NOMO-1 treated with dmso at 0.1 percent for 144 hours (cell line): ENCODE data around the gene CALD1.

ENCODE experiments used
- DNase-seq: peaks from one replicate; lab custom pipeline; 2025; ENCODE audit not compliant: unreplicated experiment; lab: John Stamatoyannopoulos, UW

CALD1 gene

DNA sequence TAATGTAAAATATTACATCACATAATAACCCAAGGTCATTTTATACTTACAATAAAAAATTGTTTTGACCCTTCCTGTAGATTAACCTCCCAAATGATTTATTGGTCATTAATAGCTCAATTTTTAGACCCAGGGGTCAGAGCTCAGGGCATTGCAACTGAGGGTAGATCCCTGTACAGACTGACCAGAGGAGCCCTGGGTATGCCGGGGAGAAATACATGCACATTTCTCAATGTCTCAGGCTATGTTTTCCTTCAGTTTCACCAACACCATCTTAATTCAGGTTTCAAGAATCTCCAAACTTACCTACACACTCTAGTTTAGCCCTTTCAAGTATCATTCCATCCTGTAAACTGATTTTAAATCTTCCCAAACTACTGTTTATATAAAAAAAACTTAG is 46.2 kb downstream of the CALD1 start:
- DNase-seq: no peak

DNA sequence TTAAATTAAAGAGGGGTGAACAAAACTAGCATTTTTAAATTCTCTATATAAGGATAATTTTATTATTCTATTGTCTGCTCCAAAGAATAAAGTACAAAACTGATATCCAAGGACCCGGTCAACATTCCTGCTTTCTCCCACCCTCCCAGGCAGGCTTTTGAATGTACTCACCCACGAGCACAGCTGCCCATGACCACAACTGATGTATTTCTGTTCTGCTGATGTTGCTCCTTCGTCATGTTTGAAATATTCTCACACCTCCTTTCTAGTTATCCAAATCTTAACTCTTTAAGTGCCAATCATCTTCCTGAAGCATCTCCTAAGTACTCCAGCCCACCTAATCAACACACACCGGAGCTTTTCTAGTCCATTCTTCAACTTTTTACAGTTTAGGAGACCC is 46.7 kb downstream of the CALD1 start:
- DNase-seq: no peak

DNA sequence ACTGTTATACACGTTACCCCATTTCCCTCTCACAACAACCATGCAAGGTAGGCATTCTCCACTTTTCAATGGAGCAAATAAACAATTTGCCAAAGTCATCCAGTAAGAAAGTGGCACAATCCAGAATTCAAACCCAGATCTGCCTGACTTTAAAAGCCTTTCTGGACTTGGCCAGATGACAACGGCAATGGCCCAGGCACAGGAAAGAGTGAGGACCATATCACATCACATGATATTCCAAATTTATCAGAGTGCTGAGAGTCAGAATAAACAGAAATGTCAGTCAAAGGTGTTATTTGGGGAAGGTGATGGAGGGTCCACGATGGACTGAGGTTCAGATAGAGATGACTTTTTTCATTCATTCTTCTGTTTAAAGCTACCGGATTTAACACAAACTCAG is 48.0 kb downstream of the CALD1 start:
- DNase-seq: no peak

DNA sequence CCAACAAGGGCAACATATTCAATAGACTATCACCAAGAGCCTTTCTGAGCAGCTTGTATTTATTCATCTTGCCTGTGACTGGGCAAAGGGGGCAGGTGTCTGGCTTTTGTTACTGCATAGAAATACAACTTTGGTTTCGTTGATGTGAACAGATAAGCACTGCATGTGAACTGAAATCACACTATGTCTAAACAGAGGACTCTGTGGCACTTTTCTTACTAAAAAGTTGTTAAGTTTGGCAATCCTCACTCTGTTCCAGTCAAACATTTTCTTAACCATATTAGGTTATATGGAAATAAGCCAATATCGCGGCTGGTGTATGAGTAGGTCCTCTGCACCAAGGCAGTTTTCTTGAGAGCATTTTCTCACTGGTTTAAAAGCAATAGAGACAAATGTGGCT is 48.5 kb downstream of the CALD1 start:
- DNase-seq: no peak

DNA sequence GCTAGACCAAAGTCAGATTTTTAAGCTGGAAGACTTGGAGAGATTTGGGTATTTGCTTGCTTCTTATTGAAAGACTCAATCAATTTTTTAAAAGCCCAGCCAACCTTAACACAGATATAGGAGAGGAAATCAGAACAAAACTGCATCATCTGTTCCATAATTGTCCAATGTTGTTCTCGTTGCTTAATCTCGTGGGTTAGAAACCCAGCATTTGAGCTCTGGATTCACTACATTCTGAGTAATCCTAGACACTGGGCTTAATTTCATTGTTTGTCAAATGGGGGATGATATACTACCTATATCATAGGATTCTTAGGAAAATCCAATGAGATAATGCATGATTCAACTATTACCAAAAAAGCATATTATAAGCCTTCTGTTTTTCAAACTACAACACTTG is 48.9 kb downstream of the CALD1 start:
- no peak for DNase-seq

DNA sequence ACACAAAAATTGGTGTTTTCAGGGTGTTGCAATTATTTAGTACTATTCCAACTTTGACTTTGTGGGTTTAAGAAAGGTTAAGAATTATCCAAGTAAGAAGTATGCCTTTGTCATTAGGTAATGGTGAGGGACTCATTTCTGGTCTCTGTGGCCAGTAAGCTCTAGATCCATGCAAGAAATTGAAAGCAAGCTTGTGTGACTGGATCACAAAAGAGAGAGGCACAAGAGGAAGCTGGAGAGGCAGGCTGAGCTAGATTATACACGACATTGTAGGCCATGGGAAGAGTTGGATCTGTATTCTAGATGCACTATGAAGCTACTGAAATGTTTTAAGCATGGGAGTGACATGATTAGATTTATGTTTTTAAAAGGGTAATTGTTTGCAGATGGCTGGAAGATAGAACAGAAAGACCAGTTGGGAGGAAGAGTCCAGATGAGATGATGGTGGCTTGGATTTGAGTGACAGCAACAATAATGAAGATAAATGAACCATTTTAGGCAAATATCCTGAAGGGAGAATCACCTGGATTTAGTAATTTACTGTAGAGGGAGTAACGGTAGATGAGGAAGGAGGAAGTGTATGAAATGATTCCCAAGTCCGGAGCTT is 50.0 kb downstream of the CALD1 start:
- no peak for DNase-seq

DNA sequence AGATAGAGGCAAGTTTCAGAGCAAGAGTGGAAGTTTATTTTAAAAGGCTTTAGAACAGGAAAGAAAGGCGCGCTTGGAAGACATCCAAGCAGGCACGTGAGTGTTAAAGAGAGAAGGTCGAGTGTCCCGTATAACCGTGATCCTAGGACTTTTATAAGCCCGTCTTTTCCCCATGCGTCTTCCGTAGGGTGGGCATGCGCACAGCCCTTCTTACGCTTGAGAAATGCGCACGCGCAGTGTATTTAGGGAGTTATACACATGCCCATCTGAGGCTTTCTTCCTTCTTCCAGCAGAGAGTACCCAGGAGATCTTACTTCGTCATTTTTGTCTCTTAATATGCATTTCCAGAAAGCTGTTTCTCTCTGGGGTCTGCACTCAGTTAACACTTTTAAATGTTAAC is 52.4 kb downstream of the CALD1 start:
- DNase-seq: no peak

DNA sequence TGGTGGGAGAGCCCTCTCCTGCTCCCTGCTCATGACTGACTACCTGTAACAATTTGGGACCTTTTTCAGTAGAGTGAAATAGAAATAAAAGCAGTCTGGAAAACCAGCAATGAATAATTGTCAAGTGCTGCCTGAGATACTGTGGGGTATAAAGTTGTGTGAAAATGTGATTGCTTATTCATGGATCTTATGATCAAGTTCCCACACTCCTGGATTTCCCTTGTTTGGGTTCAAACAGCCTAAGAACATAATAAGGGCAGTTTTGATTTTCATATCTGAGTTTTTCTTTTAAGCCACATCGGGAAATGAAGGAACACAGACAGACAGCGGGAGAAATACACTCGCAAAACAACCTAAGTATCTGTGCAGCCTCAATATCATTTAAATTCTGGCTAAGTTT is 52.9 kb downstream of the CALD1 start:
- DNase-seq: no peak

DNA sequence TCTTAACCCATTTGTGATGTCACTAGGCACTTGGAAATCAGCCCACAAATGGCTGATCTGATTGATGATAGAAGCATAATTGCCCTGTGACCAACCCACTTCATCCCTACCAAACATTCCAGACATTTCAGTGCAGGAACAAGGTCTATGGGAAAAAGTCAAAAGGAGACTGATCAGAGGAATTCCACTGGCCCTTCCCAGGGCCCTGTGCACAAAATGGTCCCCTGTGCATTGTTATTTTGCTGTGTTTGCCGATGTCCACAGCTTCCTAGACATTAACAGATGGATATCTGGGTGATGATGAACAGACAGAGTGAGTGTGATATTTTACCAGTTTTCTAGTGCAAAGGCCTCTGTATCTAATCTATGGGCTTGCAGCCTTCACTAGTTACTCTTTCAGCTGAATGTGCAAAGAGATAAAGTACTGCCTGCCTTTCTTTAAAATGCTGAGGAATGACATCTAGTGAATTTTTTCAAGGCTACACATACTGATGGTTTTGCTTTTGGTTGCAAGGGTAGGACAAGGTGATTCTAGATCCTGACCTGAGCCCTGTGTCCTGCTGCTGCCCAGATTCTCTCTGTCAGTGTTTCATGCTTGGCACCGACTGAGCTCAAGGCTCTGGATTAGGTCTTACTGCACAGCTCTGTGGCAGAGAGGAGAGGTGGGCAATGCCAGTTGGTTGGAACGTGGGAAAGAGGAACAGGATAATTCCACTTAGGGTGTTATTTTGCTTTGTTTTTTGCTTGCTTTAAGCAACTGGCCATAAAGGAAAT is 55.4 kb downstream of the CALD1 start:
- no peak for DNase-seq

DNA sequence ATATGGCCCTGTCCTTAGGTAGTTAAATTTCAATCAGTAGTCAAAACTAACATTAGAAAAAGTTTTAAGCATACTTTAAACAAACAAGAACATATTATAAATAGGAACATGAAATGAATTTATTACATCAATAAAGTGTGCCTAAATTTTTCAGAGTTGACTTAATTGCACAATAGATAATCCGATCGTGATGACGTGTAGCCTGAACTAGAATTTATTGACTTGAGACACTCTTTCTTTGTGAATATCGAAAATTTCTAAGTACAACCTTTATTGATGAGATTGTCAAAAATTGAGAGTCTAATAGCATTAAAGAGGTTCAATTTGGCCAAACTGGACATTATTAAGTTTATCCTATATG is 56.0 kb downstream of the CALD1 start:
- DNase-seq: no peak

DNA sequence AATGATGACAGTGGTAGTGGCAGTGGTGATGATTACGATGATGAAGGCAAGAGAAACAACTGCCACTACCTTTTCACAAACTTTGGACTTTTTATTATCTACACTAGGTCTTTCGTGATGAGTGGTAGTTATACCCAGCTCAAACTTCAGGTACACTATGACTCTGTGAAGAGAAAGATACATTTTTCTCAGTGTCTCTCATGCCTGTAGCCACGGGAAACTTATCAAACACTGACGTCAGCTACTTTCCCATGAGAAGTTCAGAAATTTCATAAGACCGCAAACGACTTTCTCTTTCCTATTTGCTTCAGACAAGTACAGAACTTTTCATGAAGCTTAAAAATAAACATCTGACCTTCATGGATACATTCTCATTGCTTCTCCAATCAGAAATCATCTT is 57.0 kb downstream of the CALD1 start:
- no peak for DNase-seq

DNA sequence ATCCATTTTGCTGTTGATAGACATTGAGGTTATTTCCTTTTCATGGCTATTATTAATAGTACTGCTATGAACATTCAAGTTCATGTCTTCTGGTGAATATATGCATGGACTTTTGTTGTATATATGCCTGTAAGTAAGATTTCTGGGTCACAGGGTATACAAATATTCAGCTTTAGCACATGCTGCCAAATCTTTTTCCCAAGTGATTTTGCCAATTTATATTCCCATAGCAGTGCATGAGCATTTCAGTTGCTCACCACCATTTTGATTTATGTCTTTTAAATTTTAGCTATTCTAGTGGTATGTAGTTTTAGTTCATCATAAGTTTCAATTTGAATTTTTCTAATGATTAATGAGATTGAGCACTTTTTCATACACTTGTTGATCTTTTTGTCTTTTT is 59.9 kb downstream of the CALD1 start:
- DNase-seq: no peak

DNA sequence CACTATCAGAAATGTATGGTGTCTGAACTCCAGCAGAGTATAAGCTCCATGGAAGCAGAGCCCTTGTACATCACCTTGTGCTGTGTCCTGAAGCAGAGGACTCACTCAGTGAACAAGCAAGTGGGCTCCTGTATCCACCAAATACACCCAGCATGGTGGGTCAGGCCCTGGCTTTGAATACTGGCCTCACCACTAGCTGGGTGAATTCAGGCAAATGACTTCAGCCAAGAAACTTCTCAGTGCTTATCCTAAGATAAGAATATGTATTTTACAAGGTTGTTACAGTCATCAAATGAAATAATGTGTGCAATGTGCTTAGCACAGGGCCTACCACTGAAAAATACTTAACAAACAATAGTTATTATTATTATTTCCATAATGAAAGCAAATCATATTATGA is 62.6 kb downstream of the CALD1 start:
- DNase-seq: no peak

DNA sequence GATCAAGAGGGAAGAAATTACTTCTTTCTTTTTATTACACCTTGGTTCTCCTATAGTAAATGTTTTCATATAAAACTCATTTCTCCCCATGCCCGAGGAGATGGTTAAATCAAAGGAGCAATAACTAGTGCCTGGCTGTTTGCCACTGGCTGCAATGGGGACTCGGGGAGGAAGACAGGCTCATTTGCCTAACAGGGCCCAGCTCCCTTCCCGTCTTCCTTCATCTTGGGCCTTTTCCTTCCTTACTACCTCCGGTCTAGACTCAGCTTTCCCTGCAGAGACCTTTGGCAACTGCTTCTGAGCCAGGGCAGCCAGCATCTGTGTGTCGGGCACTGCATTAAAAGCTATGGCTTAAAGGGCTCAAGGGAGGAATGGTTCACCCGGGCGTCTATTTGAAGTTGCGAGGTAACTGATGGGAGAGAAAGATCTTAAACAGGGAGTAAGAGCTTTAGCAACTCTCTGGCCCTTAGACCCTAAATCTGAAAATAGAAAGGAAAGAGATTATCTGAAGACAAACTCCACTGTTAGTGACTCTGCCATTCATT is 63.5 kb downstream of the CALD1 start:
- no peak for DNase-seq

DNA sequence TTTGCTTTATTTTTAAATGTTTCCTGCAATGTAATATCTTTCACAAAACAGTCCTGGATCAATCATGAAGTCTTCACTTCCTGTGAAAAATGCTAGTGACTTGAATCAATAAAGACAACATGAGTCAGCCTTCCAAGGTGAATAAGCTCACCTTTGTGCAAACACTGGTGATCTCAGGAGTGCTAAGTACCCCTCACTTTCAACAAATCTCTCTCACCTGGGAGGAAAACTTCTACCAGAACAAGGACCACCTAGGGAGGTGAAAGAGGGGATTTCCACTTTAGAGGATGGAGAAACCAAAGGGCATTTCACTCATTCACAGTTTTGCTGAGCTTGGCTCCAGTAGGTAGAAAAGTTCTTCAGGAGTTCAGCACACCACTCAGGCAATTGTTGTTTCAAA is 64.8 kb downstream of the CALD1 start:
- no peak for DNase-seq

DNA sequence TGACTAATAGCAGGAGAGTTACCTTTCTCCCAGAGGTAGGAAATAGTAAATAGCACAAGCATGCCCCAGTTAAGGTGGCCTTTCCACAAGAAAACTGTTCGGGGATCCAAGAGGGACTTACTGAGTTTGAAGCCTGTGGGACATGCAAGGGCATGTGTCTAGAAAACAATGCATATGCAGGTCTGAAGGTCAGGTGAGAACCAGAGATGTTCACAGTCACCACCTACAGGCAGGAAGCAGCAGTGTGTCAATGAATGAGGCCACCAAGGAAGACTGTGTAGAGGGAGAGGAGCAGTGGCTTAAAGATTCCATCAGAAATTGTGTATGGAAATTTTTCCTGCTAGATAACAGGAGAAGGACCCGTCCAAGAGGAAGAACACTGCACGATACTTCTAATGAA is 66.0 kb downstream of the CALD1 start:
- DNase-seq: no peak

DNA sequence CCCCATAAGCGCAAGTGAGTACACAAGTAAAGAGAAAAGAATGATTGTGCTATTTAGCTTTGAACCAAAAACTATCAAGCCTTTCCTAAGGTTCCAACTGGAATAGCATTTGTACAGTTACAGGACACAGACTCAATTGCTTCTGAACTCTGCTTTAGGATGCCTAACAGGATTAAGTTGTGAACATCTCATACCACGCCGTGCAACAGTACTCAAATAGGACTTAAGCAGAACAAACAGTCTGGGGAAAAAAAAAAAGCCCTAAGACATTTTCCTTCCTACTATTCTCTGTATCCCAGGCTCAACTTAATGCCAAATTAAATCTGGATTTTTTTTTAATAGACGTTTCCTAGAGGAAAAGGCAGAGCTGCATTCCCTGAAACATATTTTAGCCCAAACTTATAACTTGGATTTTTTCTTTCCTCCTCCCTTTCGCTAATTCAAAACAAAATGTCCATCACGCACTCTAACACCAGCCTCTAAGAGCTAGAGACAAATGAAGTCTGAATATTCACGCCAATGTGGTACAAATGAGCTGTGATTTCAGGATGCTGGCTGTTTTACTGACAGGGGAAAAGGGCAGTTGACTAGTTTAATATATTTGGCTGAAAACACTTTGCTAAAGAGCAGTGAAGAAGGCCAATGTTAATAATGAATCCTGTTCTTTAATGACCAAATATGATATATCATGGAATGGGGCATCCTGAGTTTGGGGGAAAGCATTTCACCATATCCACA is 68.6 kb downstream of the CALD1 start:
- no peak for DNase-seq

DNA sequence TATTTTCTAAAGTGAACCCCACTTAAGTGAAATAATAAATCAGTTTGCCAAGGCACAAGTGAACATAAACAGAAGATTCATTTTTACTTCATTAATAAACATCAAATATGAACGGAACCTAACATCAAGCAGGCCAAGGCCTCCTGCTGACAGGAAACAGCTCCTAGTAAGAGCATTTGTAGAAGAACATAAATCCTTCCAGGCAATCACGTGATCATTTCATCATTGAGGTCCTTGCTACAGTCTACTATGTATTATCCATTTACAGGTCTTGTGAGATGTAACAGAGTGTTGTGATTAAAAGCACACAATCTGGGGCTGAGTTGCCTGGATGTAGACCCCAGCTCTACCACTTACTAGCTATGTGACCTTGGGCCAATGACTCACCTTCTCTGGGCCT is 70.6 kb downstream of the CALD1 start:
- DNase-seq: no peak

DNA sequence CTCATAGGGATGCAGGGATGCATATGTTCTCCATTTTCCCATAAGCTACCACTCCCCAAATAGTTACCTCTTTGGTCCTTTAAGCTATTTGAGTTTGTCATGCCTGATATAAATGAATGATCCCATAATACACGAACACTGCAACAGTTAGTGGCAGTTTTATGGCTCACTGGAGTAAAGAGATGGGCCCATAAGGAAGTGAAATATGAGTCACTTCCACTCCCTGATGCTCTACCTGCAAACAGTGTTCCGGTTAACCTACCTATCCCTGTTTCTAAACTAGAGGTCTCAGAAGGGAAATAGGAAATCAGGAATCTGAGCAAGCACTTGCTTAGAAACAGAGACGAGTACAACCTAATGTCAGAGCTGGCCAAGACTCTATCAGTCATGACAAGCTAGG is 71.7 kb downstream of the CALD1 start:
- no peak for DNase-seq

DNA sequence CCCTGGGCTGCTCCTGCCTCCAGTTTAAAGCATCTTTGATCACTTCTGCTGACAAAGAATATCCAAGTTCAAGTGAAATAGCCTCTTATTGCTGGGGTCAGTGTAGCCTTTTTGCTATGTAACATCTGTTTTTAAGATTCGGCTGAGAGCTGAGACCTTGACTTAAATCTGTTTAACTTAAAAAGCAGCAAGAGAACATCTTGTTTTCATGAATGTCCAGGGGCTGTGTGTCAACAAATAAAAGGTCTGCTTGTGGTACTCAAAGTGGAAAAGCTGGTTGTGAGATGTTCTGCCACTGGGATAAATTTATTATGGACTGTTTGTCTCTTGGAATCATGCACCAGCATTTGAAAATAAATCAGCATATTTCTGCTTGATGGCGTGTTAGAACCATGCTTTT is 73.2 kb downstream of the CALD1 start:
- no peak for DNase-seq

DNA sequence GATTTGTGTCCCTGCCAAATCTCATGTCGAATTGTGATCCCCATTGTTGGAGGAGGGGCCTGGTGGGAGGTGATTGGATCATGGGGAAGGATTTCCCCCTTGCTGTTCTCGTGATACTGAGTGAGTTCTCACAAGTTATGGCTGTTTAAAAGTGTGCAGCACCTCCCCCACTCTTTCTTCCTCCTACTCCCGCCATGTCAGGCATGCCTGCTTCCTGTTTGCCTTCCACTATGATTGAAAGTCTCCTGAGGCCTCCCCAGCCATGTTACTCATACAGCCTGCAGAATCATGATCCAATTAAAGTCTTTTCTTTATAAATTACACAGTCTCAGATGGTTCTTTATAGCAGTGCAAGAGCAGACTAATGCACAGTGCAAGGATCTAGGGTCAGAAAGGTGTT is 75.4 kb downstream of the CALD1 start:
- no peak for DNase-seq

DNA sequence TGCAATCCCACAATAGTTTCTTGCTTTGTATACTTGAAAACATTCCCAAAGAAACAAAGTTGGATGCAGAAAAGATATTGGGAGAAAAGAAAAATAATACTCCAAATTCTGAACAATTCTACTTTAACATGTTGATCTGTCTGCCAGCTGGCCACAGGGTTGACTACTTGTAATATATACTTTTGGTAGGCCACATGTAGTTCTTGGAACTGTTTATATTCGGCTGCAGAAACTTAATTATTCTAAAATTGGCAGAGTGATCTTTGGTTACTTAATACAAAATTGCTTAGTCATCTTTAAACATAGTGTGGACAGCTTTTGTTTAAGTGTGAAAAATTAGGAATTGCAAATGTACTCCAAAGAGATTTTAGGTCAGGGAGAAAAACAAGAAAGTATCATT is 76.0 kb downstream of the CALD1 start:
- DNase-seq: no peak
